ENCODE results near the gene MMAB. TPM values are rescaled to one million over a fixed set of nuclear protein-coding genes. Genes with fewer than 3 reads are reported as not detected.

MMAB gene
- polyA plus RNA-seq (2012; ENCODE audit: insufficient read depth, insufficient read length, low read depth), result 29.5 TPM

- H3K4me1 ChIP-seq, result no peaks in the 10 kb centered on the region
- DNase-seq, result peak; percentile 99
- H3K36me3 ChIP-seq, result peaks cover 17% of the 10 kb centered on the region
- peak within 1 kb of the TSS; percentile 78 for H3K4me3 ChIP-seq (ENCODE audit: low read depth, low read length)
- TF ChIP-seq CTCF (IDR thresholded peaks at IDR 0.05; ENCODE audit: low read depth, low read length), result no peak
- H3K27me3 ChIP-seq, result no peaks in the 10 kb centered on the region
- no peaks in the 10 kb centered on the region for H3K9me3 ChIP-seq
Measured at GRCh38 chr12:109573029-109573913, at the start of gene MMAB, which contains the start of gene MVK. TSS of gene MMAB (minus strand) at chr12:109573504. CDS start at chr12:109573480, 24 bp downstream. TSS of gene MVK (plus strand) at chr12:109573794. CDS start at chr12:109574823, 1,029 bp downstream.

GRCh38 chr12:109621901-109622364 lies 48.6 kb upstream of the MMAB start:
- no peak for TF ChIP-seq CTCF (IDR thresholded peaks at IDR 0.05; ENCODE audit: low read depth, low read length)
- no peak for DNase-seq
- no peaks in the 10 kb centered on the region for H3K27me3 ChIP-seq

GRCh38 chr12:109621211-109621694 lies 47.9 kb upstream of the MMAB start:
- Histone ChIP-seq H3K36me3 (no peaks in the 10 kb centered on the region), H3K4me1 (peaks cover 42% of the 10 kb centered on the region), H3K4me3 (ENCODE audit: low read depth, low read length) (no peak overlapping the region), H3K27me3 (no peaks in the 10 kb centered on the region), H3K9me3 (no peaks in the 10 kb centered on the region)
- no peak for TF ChIP-seq CTCF (IDR thresholded peaks at IDR 0.05; ENCODE audit: low read depth, low read length)
- no peak for DNase-seq

More at GRCh38 chr12:109621901-109622364, 48.6 kb upstream of the MMAB start:
- Histone ChIP-seq H3K9me3 (no peaks in the 10 kb centered on the region), H3K4me1 (peaks cover 35% of the 10 kb centered on the region), H3K36me3 (no peaks in the 10 kb centered on the region), H3K4me3 (ENCODE audit: low read depth, low read length) (no peak overlapping the region)

- TF ChIP-seq CTCF (IDR thresholded peaks at IDR 0.05; ENCODE audit: low read depth, low read length), result no peak
- H3K4me3 ChIP-seq (ENCODE audit: low read depth, low read length), result no peak overlapping the region
- peaks cover 39% of the 10 kb centered on the region for H3K4me1 ChIP-seq
- no peaks in the 10 kb centered on the region for H3K27me3 ChIP-seq
- no peak for DNase-seq
- no peaks in the 10 kb centered on the region for H3K9me3 ChIP-seq
- no peaks in the 10 kb centered on the region for H3K36me3 ChIP-seq
Measured at GRCh38 chr12:109619002-109619604, 45.8 kb upstream of the MMAB start.

GRCh38 chr12:109618082-109618481 lies 44.8 kb upstream of the MMAB start:
- peaks cover 46% of the 10 kb centered on the region for H3K4me1 ChIP-seq
- DNase-seq, result no peak
- no peaks in the 10 kb centered on the region for H3K27me3 ChIP-seq
- no peaks in the 10 kb centered on the region for H3K9me3 ChIP-seq
- no peak overlapping the region for H3K4me3 ChIP-seq (ENCODE audit: low read depth, low read length)
- no peak for TF ChIP-seq CTCF (IDR thresholded peaks at IDR 0.05; ENCODE audit: low read depth, low read length)
- no peaks in the 10 kb centered on the region for H3K36me3 ChIP-seq

Data from BE2C (cell line).